Stimulated activated CD4-positive, alpha-beta T cell treated with anti-CD3 and anti-CD28 coated beads, Interleukin-1b, Interleukin-23, amount 100 ng/mL, for 48 hours (primary cell): ENCODE results near the gene FAM241B.

Experiments used
- DNase-seq: peaks from one replicate; pipeline ENCODE4 v3.0.0-alpha.2; 2020

Gene FAM241B

DNA sequence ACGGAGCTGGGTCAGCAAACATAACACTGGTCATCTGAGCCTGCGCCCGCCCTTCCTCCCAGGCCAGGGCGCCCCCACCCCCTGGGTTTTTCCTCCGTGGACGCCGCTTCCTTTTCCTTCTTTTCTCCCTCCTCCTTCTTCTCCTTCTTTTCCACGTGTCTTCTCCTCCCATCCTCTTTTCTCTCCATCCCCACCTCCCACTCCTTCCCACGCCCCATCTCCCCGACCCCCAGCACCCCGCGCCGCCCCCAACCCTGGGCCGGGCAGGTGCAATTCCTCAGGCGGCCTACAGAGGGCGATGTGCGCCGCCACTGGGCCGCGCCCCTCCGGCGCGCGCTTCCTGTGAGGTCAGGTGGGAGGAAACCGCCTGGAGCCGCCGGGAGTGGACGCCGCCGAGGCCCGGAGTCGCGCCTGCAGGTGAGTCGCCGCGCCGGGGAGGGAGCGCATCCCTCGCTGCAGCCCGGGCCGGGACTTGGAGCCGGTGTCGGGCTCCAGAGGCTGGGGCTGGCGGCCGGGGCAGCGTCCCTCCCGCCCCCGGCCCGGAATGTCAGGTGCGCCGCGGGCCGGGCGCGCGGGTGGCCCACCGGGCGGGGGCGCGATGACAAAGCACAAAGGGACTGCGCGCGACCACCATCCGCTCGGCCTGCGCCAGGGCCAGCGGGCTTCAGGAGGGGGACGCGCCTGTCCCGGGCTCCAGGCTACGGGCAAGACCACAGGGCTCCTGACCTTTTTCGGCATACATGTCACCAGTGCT lies at the start of gene FAM241B:
FAM241B (plus strand) TSS at position 351 of the 754 bp plus-strand sequence. CDS start 1,497 bp downstream, outside the sequence.
- peak; percentile 74 for DNase-seq

DNA sequence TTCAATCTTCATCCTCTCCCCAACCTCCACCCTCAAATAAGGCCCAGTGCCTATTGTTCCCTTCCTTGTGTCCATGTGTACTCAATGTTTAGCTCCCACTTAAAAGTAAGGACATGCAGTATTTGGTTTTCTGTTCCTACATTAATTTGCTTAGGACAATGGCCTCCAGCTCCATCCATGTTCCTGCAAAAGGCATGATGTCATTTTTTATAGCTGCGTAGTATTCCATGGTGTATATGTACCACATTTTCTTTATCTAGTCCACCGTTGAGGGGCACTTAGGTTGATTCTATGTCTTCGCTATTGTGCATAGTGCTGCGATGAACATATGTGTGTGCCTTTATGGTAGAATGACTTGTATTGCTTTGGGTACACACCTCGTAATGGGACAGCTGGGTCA lies 49.6 kb upstream of the FAM241B start:
- DNase-seq, result no peak

DNA sequence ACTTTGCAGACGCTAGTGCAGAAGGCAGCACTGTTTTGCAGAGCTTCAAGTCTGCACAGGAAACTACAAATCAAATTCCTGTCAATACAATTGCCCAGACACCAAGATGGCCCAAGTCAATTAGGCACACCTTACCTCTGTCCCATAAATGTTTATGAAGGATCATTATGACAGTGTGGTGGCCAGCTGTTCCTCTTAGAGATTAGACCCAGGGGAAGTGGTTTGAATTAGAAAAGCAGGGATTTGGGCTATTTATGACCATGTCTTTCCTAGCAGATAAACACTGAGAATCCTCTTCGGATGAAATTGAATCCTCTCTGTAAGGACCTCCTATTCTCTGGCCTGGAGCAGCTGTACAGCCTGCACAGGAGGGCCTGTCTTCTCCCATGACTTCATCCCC lies 46.9 kb upstream of the FAM241B start:
- no peak for DNase-seq

DNA sequence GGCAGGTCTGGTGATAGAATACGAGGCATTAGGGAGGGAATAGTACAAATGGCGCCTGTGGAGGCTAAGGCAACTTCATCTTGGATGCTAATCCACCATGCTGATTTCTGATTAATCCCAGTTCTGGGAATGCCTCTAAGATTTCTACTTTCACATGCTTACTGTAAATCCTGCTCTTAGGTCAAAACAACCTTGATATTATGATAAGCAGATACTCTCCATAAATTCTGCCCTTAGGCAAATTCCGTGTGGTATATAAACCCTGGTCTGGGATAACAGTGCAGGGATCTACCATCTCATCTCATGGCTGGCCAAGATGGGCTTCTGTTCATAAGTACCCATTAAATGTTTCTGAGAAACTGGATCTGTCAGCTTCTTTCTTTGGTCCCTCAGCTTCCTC lies 45.4 kb upstream of the FAM241B start:
- DNase-seq, result no peak

GRCh38 chr10:69588358-69588757 lies 41.7 kb upstream of the FAM241B start:
- DNase-seq, result no peak

- DNase-seq, result no peak
Measured at GRCh38 chr10:69600761-69601330, 29.2 kb upstream of the FAM241B start.

- no peak for DNase-seq
Measured at GRCh38 chr10:69609077-69609476, 21.0 kb upstream of the FAM241B start.

GRCh38 chr10:69612760-69613159 lies 17.3 kb upstream of the FAM241B start:
- no peak for DNase-seq

- no peak for DNase-seq
Measured at GRCh38 chr10:69614130-69614529, 15.9 kb upstream of the FAM241B start.

DNA sequence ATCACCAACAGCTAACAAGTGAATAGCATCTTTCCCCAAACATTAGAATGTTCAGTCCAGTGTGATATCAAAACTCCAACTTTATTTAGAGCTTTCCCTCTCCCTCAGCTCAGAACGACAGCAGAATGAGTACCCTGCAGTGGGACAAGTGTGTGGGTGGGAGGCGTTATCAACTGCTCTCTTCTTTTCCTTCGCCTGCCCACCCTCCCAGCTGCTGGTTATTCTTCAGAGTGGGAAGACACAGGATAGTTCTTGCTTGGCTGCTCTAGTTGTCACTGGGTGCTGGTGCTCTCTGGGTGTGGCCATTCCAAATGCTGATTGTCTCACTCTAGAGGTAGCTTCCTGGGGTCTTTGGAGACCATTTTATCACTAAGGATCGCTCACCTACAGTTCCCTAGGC lies 13.7 kb upstream of the FAM241B start:
- DNase-seq, result no peak

GRCh38 chr10:69618746-69619145 lies 11.3 kb upstream of the FAM241B start:
- DNase-seq, result no peak

GRCh38 chr10:69619626-69620025 lies 10.4 kb upstream of the FAM241B start:
- DNase-seq, result no peak

GRCh38 chr10:69620625-69621024 lies 9.4 kb upstream of the FAM241B start:
- DNase-seq, result no peak

DNA sequence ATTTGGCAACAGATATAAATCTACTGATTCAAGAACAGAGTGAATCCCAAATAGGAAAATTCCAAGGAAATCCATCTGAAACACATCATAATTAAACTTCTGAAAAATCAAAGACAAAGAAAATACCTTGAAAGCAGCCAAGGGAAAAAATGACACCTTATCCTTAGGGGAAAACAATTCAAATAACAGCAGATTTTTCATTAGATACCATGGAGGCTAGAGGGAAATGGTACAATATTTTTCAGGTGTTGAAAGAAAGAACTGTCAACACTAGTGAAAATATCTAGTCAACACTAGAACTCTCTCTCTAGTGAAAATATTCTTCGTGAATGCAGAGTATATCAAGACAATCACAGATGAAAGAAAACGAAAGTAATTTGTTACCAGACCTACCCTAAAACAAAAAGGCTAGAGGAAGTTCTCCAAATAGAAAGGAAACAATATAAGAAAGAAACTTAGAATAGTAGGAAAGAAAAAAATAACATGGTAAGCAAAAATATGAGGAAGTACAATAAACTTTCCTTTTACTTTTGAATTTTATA lies 5.7 kb upstream of the FAM241B start:
- DNase-seq, result no peak

- DNase-seq, result no peak
Measured at GRCh38 chr10:69626826-69627225, 3.2 kb upstream of the FAM241B start.

GRCh38 chr10:69628891-69629290 lies 1.2 kb upstream of the FAM241B start:
- DNase-seq, result no peak

DNA sequence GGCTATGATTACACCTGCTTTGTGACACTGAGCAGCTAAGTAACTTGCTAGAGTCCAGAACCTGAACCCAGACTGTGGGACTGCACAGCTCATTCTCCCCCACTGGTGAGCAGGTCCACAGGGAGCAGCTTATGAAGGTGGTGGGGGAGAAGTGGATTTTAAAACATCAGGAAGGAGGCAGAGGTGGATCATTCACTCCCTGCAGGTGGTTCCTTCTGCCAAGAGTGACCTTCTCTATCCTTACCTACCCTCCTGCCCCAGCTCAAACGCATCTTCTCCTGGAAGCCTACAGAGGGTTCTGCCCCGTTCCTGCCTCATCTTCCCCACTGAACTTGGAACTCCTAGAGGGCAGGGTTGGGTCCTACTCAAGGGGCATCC lies 539 bp upstream of the FAM241B start:
- no peak for DNase-seq

DNA sequence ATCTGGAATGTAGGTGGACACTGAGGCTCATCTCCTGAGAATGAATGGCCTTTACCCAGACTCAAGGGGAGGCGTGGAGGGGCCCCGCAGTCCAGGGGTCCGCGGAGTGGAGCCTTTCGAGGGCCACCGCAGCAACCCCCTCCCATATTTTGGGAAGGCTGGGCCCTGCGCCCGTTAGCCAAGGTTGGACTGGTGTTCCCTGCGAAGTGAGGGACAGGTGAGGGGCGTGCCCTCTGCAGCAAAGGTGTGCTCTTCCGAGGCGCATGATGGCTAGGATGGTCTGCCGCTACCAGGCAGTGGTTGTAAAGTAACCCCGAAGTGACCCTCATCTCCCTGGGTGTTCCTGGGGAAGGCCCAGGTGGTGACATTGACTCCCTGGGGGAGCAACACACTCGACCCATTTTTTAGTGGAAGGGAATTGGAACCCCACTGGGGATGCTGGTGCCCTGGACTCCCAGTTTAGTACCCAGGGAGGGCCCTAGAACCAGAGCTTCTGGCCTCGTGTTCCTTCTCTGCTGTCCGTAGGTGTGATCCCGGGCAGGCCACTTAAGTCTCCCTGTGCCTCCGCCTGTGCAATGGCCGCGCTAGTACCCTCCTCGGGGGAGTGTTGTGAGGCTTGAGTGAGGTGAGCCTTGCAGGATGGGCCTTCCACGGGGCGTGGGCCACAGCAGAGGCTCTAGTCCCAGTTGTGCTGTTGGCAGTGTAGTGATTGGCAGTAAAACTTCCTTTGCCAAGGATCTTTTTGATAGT lies 779 bp downstream of the FAM241B start:
- DNase-seq, result no peak

GRCh38 chr10:69631566-69631965 lies 1.5 kb downstream of the FAM241B start:
- DNase-seq, result no peak

- no peak for DNase-seq
Measured at GRCh38 chr10:69632516-69633199, 2.6 kb downstream of the FAM241B start.

DNA sequence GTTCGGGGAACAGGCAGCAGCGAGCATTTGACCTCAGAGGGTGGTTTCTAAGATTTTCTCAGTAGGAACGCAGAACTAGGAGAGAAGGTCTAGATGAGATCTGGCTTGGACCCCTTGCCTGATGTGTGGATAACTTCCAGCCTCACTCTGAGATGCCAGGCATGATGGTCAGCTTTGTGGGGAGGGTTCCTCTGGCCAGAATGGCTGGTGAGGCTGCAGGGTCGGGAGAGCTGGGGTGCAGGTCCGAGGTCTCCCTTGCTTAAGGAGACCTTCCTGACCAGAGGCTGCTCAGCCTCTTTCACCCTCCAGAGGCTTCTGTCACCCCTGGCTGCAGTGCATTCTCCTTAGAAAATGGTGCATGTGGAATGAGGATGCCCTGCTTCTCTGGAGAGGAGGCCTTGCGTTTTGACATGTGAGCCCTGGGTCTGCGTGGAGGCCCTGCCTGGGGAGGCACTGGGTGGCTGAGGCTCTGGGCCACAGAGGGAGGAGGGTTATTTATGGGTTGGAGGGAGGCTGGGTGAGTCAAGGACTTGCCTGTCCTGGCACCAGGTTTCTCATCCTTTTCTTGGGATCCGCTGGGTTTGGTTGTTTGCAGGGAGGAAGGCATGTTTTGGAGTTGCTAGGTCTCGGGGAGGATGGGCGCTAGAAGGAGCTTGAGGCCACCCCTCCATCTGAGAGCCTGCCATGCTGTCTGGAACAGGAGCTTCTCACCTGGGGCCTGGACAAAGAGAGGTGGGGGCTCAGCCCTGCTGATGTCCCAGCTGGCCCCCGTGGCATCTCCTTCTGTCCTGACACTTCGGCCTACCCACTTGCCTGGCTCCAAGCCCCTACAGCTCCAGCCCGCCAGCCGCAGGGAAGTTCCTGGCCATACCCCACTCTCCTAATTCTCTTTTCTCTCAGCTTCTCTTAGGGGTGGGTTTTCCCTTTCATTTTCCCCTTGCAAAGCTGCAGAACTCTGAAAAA lies 3.9 kb downstream of the FAM241B start:
- no peak for DNase-seq
